ENCODE results near the gene EXOC6B. TPM values are rescaled to one million over a fixed set of nuclear protein-coding genes. Genes with fewer than 3 reads are reported as not detected.

The EXOC6B gene
- total RNA-seq, 2 experiments from 2014 or later = 6.2 to 8.3 TPM

DNA sequence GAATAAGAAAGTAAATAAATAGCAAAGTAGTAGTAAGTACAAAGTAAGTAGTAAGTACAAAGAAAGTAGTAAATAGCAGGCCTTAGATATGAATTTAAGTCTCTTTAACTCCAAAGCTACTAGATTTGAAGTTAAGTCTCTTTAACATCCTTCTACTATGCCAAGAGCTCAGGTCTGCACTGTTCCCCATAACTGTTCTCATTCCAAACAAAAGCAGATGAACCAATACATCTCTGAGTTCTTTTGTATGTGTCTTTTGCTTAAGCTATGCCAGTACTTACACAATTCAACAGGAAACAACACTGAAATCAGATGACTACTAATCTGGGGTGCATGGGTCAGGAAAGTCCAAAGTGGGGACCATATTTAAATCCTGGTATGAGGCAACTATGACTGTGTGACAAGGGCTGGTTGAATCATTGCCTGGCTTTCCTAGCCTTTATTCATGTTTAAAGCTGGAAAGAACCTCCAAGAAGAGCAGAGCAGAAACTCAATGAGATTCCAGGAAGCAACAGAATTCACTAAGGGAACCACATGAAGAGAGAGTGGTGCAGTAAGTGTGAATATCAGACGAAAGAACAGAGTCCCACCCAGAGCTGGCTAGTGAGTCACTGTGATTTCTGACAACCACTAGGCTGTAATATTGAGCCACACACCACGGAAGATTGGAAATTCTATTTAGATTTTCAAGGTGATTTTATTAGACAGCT lies 627.1 kb downstream of the EXOC6B start:
- intact Hi-C loops (cut with micrococcal nuclease) = no loop called here
- POLR2A ChIA-PET = no interaction called here
- no peaks in the 10 kb centered on the region for H3K36me3 Mint-ChIP-seq (ENCODE audit: low read depth)
- H3K9me3 Mint-ChIP-seq = no peaks in the 10 kb centered on the region
- TF ChIP-seq, protein P1, sequence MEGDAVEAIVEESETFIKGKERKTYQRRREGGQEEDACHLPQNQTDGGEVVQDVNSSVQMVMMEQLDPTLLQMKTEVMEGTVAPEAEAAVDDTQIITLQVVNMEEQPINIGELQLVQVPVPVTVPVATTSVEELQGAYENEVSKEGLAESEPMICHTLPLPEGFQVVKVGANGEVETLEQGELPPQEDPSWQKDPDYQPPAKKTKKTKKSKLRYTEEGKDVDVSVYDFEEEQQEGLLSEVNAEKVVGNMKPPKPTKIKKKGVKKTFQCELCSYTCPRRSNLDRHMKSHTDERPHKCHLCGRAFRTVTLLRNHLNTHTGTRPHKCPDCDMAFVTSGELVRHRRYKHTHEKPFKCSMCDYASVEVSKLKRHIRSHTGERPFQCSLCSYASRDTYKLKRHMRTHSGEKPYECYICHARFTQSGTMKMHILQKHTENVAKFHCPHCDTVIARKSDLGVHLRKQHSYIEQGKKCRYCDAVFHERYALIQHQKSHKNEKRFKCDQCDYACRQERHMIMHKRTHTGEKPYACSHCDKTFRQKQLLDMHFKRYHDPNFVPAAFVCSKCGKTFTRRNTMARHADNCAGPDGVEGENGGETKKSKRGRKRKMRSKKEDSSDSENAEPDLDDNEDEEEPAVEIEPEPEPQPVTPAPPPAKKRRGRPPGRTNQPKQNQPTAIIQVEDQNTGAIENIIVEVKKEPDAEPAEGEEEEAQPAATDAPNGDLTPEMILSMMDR (IDR thresholded peaks at IDR 0.05) = no peak
- ATAC-seq (peak; percentile 20), DNase-seq (no peak)
- CTCF ChIA-PET = interaction anchor here (1.3 kb wide), 1 partner anchor 49 kb away, joined by 3 read pairs; no protein-coding TSS in a partner anchor
- no peak overlapping the region for H3K4me3 Mint-ChIP-seq
- H3K27ac Mint-ChIP-seq = no peak overlapping the region
- H3K4me1 Mint-ChIP-seq (ENCODE audit: low read depth) = no peaks in the 10 kb centered on the region
- no peaks in the 10 kb centered on the region for H3K27me3 Mint-ChIP-seq

DNA sequence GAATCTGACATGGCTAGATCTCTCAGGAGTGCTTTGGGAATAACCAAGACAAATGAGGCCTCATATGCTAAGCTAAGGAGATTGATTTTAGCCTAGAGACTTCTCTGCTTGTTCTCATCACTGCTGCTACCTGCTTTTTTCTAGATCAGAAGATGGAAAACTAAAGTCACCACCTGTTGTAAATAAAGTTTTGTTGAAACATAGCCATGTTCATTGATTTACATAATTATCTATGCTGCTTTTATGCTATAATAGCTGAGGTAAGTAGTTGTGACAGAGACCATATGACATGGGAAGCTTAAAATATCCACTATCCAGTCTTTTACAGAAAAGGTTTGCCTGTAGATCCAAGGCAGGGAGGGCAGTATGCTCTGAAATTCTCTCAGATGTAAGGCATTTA lies 632.1 kb downstream of the EXOC6B start:
- ChIA-PET CTCF (no interaction called here), POLR2A (no interaction called here)
- H3K27me3 Mint-ChIP-seq = no peaks in the 10 kb centered on the region
- no peak for DNase-seq
- no peak for ATAC-seq
- H3K9me3 Mint-ChIP-seq = no peaks in the 10 kb centered on the region
- H3K4me1 Mint-ChIP-seq (ENCODE audit: low read depth) = no peaks in the 10 kb centered on the region
- no peak overlapping the region for H3K27ac Mint-ChIP-seq
- intact Hi-C loops (cut with micrococcal nuclease) = no loop called here
- TF ChIP-seq, protein P1 (IDR thresholded peaks at IDR 0.05) = no peak
- H3K36me3 Mint-ChIP-seq (ENCODE audit: low read depth) = peaks cover 3% of the 10 kb centered on the region
- H3K4me3 Mint-ChIP-seq = no peak overlapping the region

DNA sequence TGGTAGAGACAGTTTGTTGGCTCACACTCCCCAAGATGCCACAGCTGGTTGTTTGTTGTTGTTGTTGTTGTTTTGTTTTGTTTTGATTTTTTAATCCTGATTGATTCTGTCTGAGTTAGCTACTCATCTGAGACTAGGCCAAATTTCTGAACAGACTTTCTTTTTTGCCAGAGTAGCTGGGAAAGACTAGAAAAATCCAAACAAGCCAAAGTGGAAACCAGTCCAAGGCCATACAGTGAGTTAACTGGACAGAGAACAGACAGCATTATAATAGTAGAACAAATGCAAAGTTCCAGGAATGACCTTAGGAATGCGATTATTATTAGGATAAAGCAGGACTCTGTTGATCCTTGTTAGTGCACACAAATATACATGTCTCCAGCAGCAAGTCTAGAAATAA lies 634.4 kb downstream of the EXOC6B start:
- DNase-seq (no peak), ATAC-seq (no peak)
- Mint-ChIP-seq H3K4me1 (ENCODE audit: low read depth) (no peaks in the 10 kb centered on the region), H3K9me3 (no peaks in the 10 kb centered on the region), H3K27ac (no peak overlapping the region), H3K36me3 (ENCODE audit: low read depth) (peaks cover 5% of the 10 kb centered on the region), H3K27me3 (no peaks in the 10 kb centered on the region), H3K4me3 (no peak overlapping the region)
- TF ChIP-seq, protein P1 (IDR thresholded peaks at IDR 0.05) = no peak
- POLR2A ChIA-PET = no interaction called here
- CTCF ChIA-PET = no interaction called here
- intact Hi-C loops (cut with micrococcal nuclease) = no loop called here

DNA sequence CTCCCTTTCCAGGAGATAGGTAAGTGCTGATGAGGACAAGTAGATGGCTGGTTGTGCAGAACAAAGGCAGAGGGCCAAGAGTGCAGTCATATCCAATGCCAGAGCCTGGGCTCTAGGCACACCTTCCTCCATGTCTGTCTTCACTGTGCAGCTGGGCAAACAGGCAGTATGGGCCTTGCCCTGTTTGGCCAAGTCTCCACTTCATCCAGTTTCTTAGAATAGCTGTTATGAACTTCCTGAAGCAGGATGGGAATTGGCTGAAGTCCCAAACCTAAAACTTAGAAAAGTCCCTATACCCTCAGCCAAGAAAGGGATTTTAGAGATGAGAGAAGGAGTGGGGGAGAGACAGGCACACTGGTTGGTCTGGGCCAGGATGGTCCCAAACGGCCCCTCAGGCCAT lies 640.6 kb downstream of the EXOC6B start:
- no peaks in the 10 kb centered on the region for H3K9me3 Mint-ChIP-seq
- no peaks in the 10 kb centered on the region for H3K4me1 Mint-ChIP-seq (ENCODE audit: low read depth)
- H3K4me3 Mint-ChIP-seq = no peak overlapping the region
- DNase-seq = no peak
- intact Hi-C loops (cut with micrococcal nuclease) = no loop called here
- TF ChIP-seq, protein P1 (IDR thresholded peaks at IDR 0.05) = no peak
- no peak for ATAC-seq
- ChIA-PET CTCF (no interaction called here), POLR2A (no interaction called here)
- no peak overlapping the region for H3K27ac Mint-ChIP-seq
- peaks cover 2% of the 10 kb centered on the region for H3K36me3 Mint-ChIP-seq (ENCODE audit: low read depth)
- no peaks in the 10 kb centered on the region for H3K27me3 Mint-ChIP-seq

DNA sequence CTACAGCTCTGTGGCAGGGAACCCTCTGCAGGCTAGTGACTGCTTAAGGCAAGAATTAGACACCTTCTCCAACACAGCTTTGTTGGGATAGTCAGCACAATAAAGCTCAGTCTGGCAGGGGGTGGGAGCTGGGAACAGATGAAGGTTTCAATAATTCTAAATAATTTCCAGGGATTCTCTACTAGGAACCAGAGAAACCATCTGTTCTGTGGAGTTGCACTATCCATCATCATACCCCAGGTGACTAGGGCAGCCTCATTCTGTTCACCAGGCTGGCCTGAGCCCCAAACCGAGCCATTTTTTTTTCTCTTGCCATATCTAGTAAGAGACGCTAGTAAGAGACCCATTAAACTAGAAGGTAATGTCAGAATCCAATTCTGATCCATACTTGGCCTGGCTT lies 642.4 kb downstream of the EXOC6B start:
- TF ChIP-seq, protein P1 (IDR thresholded peaks at IDR 0.05) = no peak
- Mint-ChIP-seq H3K27ac (no peak overlapping the region), H3K9me3 (no peaks in the 10 kb centered on the region), H3K4me1 (ENCODE audit: low read depth) (no peaks in the 10 kb centered on the region), H3K36me3 (ENCODE audit: low read depth) (peaks cover 12% of the 10 kb centered on the region), H3K4me3 (no peak overlapping the region), H3K27me3 (no peaks in the 10 kb centered on the region)
- intact Hi-C loops (cut with micrococcal nuclease) = no loop called here
- ATAC-seq (no peak), DNase-seq (no peak)
- POLR2A ChIA-PET = no interaction called here
- CTCF ChIA-PET = no interaction called here

Data from activated CD8-positive, alpha-beta T cell treated with anti-CD3 and anti-CD28 coated beads for 36 hours (primary cell).